ENCODE results near the gene ZNF283. TPM values are rescaled to one million over a fixed set of nuclear protein-coding genes. Genes with fewer than 3 reads are reported as not detected.
A peak's percentile ranks its signal among the peaks of the same experiment; 100 is the strongest.

The ZNF283 gene
- total and polyA plus RNA-seq, 9 of the 15 experiments (the other 6 are each of a cell fraction or from before 2014, with no cell fraction given) = 6.0 to 19.5 (median 9.8) TPM

DNA sequence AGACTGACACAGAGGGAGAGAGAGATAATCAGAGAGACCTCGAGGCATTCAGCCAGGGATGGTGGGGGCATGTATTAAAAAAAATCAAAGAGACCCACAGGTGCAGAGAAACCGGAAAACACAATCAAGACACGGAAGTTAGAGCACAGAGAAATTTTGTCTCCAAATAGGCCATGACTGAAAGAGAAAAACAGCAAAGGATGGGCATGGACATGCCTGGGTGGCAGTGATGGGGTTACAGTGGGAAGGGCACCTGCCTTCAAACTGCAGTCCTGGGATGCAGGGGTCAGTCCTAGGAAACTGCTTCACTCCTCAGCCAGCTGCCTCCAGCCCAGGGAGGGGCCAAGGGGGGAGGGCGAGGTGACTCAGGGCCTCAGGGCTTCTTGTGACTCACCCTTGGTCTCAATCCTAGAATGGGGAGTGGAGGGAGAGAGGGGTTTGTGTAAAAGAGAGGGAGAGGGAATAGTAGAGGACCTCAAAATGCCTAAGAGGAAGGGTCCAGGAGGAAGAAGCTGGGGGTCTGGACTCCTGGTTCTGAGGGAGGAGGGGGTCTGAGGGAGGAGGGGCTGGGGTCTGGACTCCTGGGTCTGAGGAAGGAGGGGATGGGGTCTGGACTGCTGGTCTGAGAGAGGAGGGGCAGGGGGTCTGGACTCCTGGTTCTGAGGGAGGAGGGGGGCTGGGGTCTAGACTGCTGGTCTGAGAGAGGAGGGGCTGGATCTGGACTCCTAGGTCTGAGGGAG lies 42.7 kb upstream of the ZNF283 start:
- no peaks in the 10 kb centered on the region for H3K9me3 ChIP-seq (replicated peaks; ENCODE audit: control insufficient read depth, insufficient read depth, low read depth, low read length)
- intact Hi-C loops (cut with micrococcal nuclease) = no loop called here
- no peaks in the 10 kb centered on the region for H3K9me1 ChIP-seq (ENCODE audit: control insufficient read depth, insufficient read depth, low read length)
- DNase-seq (ENCODE audit: extremely low read depth in 1 of 4, low spot score in 3 of 4) (peak; percentile 77 to 94 (median 82)), ATAC-seq (peak; percentile 91), FAIRE-seq (peak; percentile 93)
- H3K27me3 ChIP-seq (ENCODE audit: control insufficient read depth in 2 of 2, insufficient read depth in 2 of 2, low read length in 2 of 2) = no peaks in the 10 kb centered on the region
- peak overlapping the region; percentile 77 for H3K4me2 ChIP-seq (ENCODE audit: insufficient read depth, low read length)
- H3K36me3 ChIP-seq (ENCODE audit: control insufficient read depth, insufficient read depth, low read length) = no peaks in the 10 kb centered on the region
- H3K9ac ChIP-seq (ENCODE audit: insufficient read depth in 1 of 2, low read depth in 2 of 2, low read length in 2 of 2) = peak overlapping the region; percentile 55 to 75; a peak in 3 of 4 replicates
- no TSS peak for BruUV-seq (replicated peaks)
- peak overlapping the region; percentile 4; the same call in 1 of the 2 replicates for H3K4me3 ChIP-seq
- peak overlapping the region; percentile 95 for H2AFZ ChIP-seq (ENCODE audit: low read depth, low read length)
- H3K79me2 ChIP-seq (ENCODE audit: control insufficient read depth, insufficient read depth, low read length) = peaks cover 29% of the 10 kb centered on the region
- 17% methylated on average over 4 of the region's 4 CpGs for WGBS (ENCODE audit: insufficient coverage, low coverage, missing lambda C conversion rate)
- ChIA-PET CTCF (ENCODE audit: low intra/inter-chr PET ratio) (interaction anchor here (1.3 to 2.5 kb wide), 2 partner anchors 19 to 39 kb away, joined by 6 to 58 read pairs; no protein-coding TSS in a partner anchor), POLR2A (interaction anchor here (0.7 to 1.5 kb wide), 4 partner anchors 10 to 106 kb away, joined by 3 to 5 read pairs (median 3); no protein-coding TSS in a partner anchor)
- in situ Hi-C loops (cut with MboI) = loop anchor here (5.0 kb wide), 1 partner anchor 37 kb away; no protein-coding TSS in a partner anchor
- H3K27ac ChIP-seq (ENCODE audit: extremely low read depth, low read depth, low read length) = peak overlapping the region; percentile 75
- H4K20me1 ChIP-seq (replicated peaks; ENCODE audit: control insufficient read depth, insufficient read depth, low read length) = no peaks in the 10 kb centered on the region
- peaks cover 47 to 58% of the 10 kb centered on the region in 2 experiments for H3K4me1 ChIP-seq (replicated peaks in 1 of 2; ENCODE audit: control insufficient read depth in 2 of 2, insufficient read depth in 2 of 2, low read length in 2 of 2)
- TF ChIP-seq, protein P1, sequence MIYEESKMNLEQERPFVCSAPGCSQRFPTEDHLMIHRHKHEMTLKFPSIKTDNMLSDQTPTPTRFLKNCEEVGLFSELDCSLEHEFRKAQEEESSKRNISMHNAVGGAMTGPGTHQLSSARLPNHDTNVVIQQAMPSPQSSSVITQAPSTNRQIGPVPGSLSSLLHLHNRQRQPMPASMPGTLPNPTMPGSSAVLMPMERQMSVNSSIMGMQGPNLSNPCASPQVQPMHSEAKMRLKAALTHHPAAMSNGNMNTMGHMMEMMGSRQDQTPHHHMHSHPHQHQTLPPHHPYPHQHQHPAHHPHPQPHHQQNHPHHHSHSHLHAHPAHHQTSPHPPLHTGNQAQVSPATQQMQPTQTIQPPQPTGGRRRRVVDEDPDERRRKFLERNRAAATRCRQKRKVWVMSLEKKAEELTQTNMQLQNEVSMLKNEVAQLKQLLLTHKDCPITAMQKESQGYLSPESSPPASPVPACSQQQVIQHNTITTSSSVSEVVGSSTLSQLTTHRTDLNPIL (CRISPR knock-in tag; IDR thresholded peaks at IDR 0.05) = no peak
- TF ChIP-seq EGR1 (conservative IDR thresholded peaks at IDR 0.05) (no peak), TOE1 (IDR thresholded peaks at IDR 0.05; ENCODE audit: borderline replicate concordance) (peak; percentile 42; the same call in 1 of the 2 replicates), TOE1 (CRISPR knock-in tag; IDR thresholded peaks at IDR 0.05; ENCODE audit: borderline replicate concordance, low read depth) (no peak), GABPB2 (CRISPR knock-in tag; conservative IDR thresholded peaks at IDR 0.05) (no peak), HDAC2 (IDR thresholded peaks at IDR 0.05) (peak; percentile 59), RBM25 (IDR thresholded peaks at IDR 0.05; ENCODE audit: low read depth, low read length, severe bottlenecking) (no peak), SP1 (CRISPR knock-in tag; IDR thresholded peaks at IDR 0.05) (no peak), L3MBTL2 (IDR thresholded peaks at IDR 0.05) (no peak), TARDBP (IDR thresholded peaks at IDR 0.05) (no peak), FUS (optimal IDR thresholded peaks at IDR 0.05; ENCODE audit: low read depth, low read length) (no peak), NCOA2 (IDR thresholded peaks at IDR 0.05; ENCODE audit: partially characterized antibody in 2 of 2) (no peak), KLF10 (CRISPR knock-in tag; IDR thresholded peaks at IDR 0.05) (no peak), ATF7 (IDR thresholded peaks at IDR 0.05) (peak; percentile 27; the same call in 1 of the 2 replicates), ILK (tag; IDR thresholded peaks at IDR 0.05; ENCODE audit: borderline replicate concordance, low read depth) (no peak), NFE2 (IDR thresholded peaks at IDR 0.05; ENCODE audit: low read depth) (peak; percentile 87), POLR2B (IDR thresholded peaks at IDR 0.05; ENCODE audit: low read depth, partially characterized antibody) (no peak), CTBP1 (IDR thresholded peaks at IDR 0.05; ENCODE audit: borderline replicate concordance) (peak; percentile 37; the same call in 1 of the 2 replicates), TBL1XR1 (IDR thresholded peaks at IDR 0.05; ENCODE audit: low read length in 2 of 2) (no peak), ZNF431 (CRISPR knock-in tag; IDR thresholded peaks at IDR 0.05) (no peak), ELF2 (CRISPR knock-in tag; IDR thresholded peaks at IDR 0.05) (no peak)
- TF ChIP-seq, protein P2, sequence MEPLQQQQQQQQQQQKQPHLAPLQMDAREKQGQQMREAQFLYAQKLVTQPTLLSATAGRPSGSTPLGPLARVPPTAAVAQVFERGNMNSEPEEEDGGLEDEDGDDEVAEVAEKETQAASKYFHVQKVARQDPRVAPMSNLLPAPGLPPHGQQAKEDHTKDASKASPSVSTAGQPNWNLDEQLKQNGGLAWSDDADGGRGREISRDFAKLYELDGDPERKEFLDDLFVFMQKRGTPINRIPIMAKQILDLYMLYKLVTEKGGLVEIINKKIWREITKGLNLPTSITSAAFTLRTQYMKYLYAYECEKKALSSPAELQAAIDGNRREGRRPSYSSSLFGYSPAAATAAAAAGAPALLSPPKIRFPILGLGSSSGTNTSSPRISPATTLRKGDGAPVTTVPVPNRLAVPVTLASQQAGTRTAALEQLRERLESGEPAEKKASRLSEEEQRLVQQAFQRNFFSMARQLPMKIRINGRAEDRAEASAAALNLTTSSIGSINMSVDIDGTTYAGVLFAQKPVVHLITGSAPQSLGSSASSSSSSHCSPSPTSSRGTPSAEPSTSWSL (CRISPR knock-in tag; IDR thresholded peaks at IDR 0.05; ENCODE audit: borderline replicate concordance) = no peak

Data from K562 (cell line).